Hepatocyte (in vitro differentiated cells): Measurements from ENCODE around the gene PABPC1L. TPM values are rescaled to one million over a fixed set of nuclear protein-coding genes. Genes with fewer than 3 reads are reported as not detected.

Experiments
- DNase-seq: peaks from one replicate; pipeline ENCODE4 v3.0.0-alpha.2; 2016; ENCODE audit warnings: low spot score
- H2AFZ ChIP-seq: fragments of 200-600 bp; sonication (generic); 2 replicates; pipeline ENCODE4 v1.6.0; 2016; ENCODE audit warnings: antibody characterized with exemption, mild to moderate bottlenecking
- H3K27ac ChIP-seq: fragments of 200-600 bp; sonication (generic); 2 replicates; pipeline ENCODE4 v1.5.1; 2016; ENCODE audit warnings: mild to moderate bottlenecking
- H3K27me3 ChIP-seq: fragments of 200-600 bp; sonication (generic); 2 replicates; pipeline ENCODE4 v1.6.1; 2016
- H3K36me3 ChIP-seq: fragments of 200-600 bp; sonication (generic); replicated peaks from 2 replicates; pipeline ENCODE4 v1.5.1; 2016; ENCODE audit warnings: low read depth; ENCODE audit not compliant: insufficient read depth
- H3K4me1 ChIP-seq: fragments of 200-600 bp; sonication (generic); 2 replicates; pipeline ENCODE4 v1.5.1; 2016; ENCODE audit warnings: mild to moderate bottlenecking, moderate library complexity; ENCODE audit not compliant: insufficient read depth
- H3K4me2 ChIP-seq: fragments of 200-600 bp; sonication (generic); 2 replicates; pipeline ENCODE4 v1.6.0; 2016
- H3K4me3 ChIP-seq: fragments of 200-600 bp; sonication (generic); 2 replicates; pipeline ENCODE4 v1.5.1; 2016; ENCODE audit warnings: mild to moderate bottlenecking
- H3K79me2 ChIP-seq: fragments of 200-600 bp; sonication (generic); 2 replicates; pipeline ENCODE4 v1.6.0; 2017; ENCODE audit warnings: mild to moderate bottlenecking
- H3K9me2 ChIP-seq: fragments of 200-600 bp; sonication (generic); replicated peaks from 2 replicates; pipeline ENCODE4 v1.6.0; 2017; ENCODE audit warnings: mild to moderate bottlenecking; ENCODE audit not compliant: insufficient read depth
- H3K9me3 ChIP-seq: fragments of 200-600 bp; sonication (generic); 2 replicates; pipeline ENCODE4 v1.5.1; 2016; ENCODE audit warnings: low read depth, mild to moderate bottlenecking
- H4K20me1 ChIP-seq: fragments of 200-600 bp; sonication (generic); 2 replicates; pipeline ENCODE4 v1.6.0; 2016; ENCODE audit warnings: mild to moderate bottlenecking; ENCODE audit not compliant: insufficient read depth, poor library complexity, severe bottlenecking
- EZH2 ChIP-seq: fragments of 200-600 bp; sonication (generic); IDR thresholded peaks from 2 replicates; pipeline ENCODE4 v1.6.1; 2016; ENCODE audit warnings: antibody characterized with exemption, mild to moderate bottlenecking, borderline replicate concordance
- EZH2phosphoT487 ChIP-seq: fragments of 200-600 bp; sonication (generic); IDR thresholded peaks from one replicate; pipeline ENCODE4 v1.6.1; 2018; ENCODE audit warnings: antibody characterized with exemption, mild to moderate bottlenecking, low read depth, moderate library complexity; ENCODE audit not compliant: unreplicated experiment, severe bottlenecking
- WGBS: methylation state at CpG from one replicate; pipeline ENCODE4 v1.1.6; 2016; ENCODE audit warnings: low lambda C conversion rate; ENCODE audit errors: missing lambda C conversion rate; 5-methylcytosine and 5-hydroxymethylcytosine counted together
- polyA plus RNA-seq: library from polyadenylated mRNA; unstranded; fragments of >200 nt; fragmentation: Nextera tagmentation; extraction: Ambion mirVana; gene quantifications from 2 replicates; pipeline ENCODE4 v1.2.1, GENCODE V29; 2016
- total RNA-seq: library from RNA; depleted of rRNA; stranded (reverse); fragments of >200 nt; gene quantifications from 2 replicates; pipeline ENCODE4 v1.2.3, GENCODE V29; 2014
- TF ChIP-seq, protein P1 (sequence below): fragments of 200-600 bp; sonication (generic); IDR thresholded peaks from 2 replicates; pipeline ENCODE4 v1.5.1; 2016; ENCODE audit warnings: antibody characterized with exemption, mild to moderate bottlenecking; ENCODE audit not compliant: poor library complexity

The PABPC1L gene
- total and polyA plus RNA-seq, 2 experiments from 2014 or later: 15.6 to 23.5 TPM

DNA sequence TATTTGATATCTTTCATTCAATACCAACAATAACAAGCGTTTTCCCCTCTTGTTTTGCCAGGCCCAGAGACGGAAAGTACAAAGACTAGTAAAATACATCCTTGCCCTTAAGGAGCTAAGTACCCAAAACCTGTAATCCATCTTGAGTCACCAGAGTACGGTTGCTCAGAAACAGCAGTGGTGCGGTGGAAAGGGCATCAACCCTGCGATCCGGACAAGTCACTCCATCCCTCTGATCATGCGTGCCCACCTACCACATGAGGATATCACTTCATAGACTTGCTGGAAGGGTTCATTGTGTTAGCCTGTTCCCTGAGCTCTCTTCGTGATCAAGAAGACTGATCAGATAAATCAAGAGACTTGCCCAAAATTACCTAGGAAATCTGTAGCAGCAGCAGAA is 48.4 kb downstream of the PABPC1L start:
- Histone ChIP-seq H3K9me3 (no peaks in the 10 kb centered on the region), H3K4me3 (no peak overlapping the region), H3K79me2 (peaks cover 35% of the 10 kb centered on the region), H3K4me2 (peak overlapping the region; percentile 84), H3K27ac (peak overlapping the region; percentile 86), H3K4me1 (peaks cover 18% of the 10 kb centered on the region), H4K20me1 (no peaks in the 10 kb centered on the region), H3K36me3 (peaks cover 6% of the 10 kb centered on the region), H3K9me2 (no peaks in the 10 kb centered on the region), H3K27me3 (no peaks in the 10 kb centered on the region), H2AFZ (no peak overlapping the region)
- WGBS: 88% methylated on average over 8 of the region's 8 CpGs
- no peak for TF ChIP-seq EZH2
- TF ChIP-seq, protein P1, sequence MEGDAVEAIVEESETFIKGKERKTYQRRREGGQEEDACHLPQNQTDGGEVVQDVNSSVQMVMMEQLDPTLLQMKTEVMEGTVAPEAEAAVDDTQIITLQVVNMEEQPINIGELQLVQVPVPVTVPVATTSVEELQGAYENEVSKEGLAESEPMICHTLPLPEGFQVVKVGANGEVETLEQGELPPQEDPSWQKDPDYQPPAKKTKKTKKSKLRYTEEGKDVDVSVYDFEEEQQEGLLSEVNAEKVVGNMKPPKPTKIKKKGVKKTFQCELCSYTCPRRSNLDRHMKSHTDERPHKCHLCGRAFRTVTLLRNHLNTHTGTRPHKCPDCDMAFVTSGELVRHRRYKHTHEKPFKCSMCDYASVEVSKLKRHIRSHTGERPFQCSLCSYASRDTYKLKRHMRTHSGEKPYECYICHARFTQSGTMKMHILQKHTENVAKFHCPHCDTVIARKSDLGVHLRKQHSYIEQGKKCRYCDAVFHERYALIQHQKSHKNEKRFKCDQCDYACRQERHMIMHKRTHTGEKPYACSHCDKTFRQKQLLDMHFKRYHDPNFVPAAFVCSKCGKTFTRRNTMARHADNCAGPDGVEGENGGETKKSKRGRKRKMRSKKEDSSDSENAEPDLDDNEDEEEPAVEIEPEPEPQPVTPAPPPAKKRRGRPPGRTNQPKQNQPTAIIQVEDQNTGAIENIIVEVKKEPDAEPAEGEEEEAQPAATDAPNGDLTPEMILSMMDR: no peak
- TF ChIP-seq EZH2phosphoT487: no peak
- no peak for DNase-seq

- peak; percentile 39 for DNase-seq
- Histone ChIP-seq H3K27ac (peak overlapping the region; percentile 86), H2AFZ (peak overlapping the region; percentile 43)
Measured at GRCh38 chr20:44959082-44959637, 49.3 kb downstream of the PABPC1L start.

DNA sequence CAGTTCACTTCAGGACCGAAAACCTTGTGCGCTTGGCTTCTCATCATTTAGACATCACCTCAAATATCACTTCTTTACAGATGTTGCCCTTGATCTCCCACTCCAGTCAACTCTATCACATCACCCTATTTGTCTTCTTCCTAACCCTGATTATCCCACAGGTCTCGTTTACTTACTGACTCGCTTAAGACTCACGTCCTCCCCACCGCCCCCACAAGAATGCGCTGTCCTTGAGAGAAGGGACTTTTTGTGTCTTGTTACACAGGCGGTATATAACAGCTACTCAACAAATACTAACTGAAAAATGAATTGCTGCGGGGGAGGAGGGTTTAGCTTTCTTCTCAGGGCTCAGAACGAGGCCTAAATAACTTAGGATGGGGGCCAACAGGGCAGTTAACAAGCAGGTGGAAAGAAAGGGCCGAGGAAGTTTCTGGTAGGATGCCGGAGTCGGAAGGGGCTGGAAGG is 49.8 kb downstream of the PABPC1L start:
- H3K9me2 ChIP-seq: no peaks in the 10 kb centered on the region
- H2AFZ ChIP-seq: peak overlapping the region; percentile 43
- peak overlapping the region; percentile 84 for H3K4me2 ChIP-seq
- peak overlapping the region; percentile 77 for H3K4me3 ChIP-seq
- peaks cover 35% of the 10 kb centered on the region for H3K79me2 ChIP-seq
- WGBS: 2% methylated on average over 12 of the region's 13 CpGs
- peak overlapping the region; percentile 86 for H3K27ac ChIP-seq
- H3K27me3 ChIP-seq: no peaks in the 10 kb centered on the region
- no peaks in the 10 kb centered on the region for H3K9me3 ChIP-seq
- TF ChIP-seq EZH2phosphoT487 (no peak), EZH2 (no peak)
- TF ChIP-seq, protein P1: no peak
- DNase-seq: peak; percentile 66
- no peaks in the 10 kb centered on the region for H4K20me1 ChIP-seq
- no peaks in the 10 kb centered on the region for H3K36me3 ChIP-seq
- peaks cover 18% of the 10 kb centered on the region for H3K4me1 ChIP-seq

More at GRCh38 chr20:44959082-44959637, 49.3 kb downstream of the PABPC1L start:
- Histone ChIP-seq H3K9me2 (no peaks in the 10 kb centered on the region), H3K4me2 (peak overlapping the region; percentile 84), H3K4me3 (peak overlapping the region; percentile 77), H3K4me1 (peaks cover 18% of the 10 kb centered on the region), H3K79me2 (peaks cover 35% of the 10 kb centered on the region), H3K36me3 (peaks cover 4% of the 10 kb centered on the region), H4K20me1 (no peaks in the 10 kb centered on the region), H3K9me3 (no peaks in the 10 kb centered on the region), H3K27me3 (no peaks in the 10 kb centered on the region)
- whole genome bisulfite sequencing: 10% methylated on average over 8 of the region's 8 CpGs
- TF ChIP-seq EZH2phosphoT487 (no peak), EZH2 (no peak)
- TF ChIP-seq, protein P1: no peak
